Measurements from ENCODE around the gene AKNA. TPM values are rescaled to one million over a fixed set of nuclear protein-coding genes. Genes with fewer than 3 reads are reported as not detected.

Gene AKNA
- total RNA-seq, 5 donors from 2014 or later (not counting 1 experiment from before 2014, with no cell fraction given), result 382 to 462 (median 415) TPM

- H3K4me1 Mint-ChIP-seq, result peaks cover 73 to 91% (median 75%) of the 10 kb centered on the region in 3 donors
- ATAC-seq (replicated peaks in 1 of 4), result no peak
- peaks cover 0 to 40% of the 10 kb centered on the region in 2 donors for H3K36me3 ChIP-seq (ENCODE audit: control insufficient read depth in 2 of 2, extremely low read depth in 1 of 2, insufficient read depth in 1 of 2, low read length in 1 of 2)
Measured at GRCh38 chr9:114386361-114386885, 1.4 kb downstream of the AKNA start.

DNA sequence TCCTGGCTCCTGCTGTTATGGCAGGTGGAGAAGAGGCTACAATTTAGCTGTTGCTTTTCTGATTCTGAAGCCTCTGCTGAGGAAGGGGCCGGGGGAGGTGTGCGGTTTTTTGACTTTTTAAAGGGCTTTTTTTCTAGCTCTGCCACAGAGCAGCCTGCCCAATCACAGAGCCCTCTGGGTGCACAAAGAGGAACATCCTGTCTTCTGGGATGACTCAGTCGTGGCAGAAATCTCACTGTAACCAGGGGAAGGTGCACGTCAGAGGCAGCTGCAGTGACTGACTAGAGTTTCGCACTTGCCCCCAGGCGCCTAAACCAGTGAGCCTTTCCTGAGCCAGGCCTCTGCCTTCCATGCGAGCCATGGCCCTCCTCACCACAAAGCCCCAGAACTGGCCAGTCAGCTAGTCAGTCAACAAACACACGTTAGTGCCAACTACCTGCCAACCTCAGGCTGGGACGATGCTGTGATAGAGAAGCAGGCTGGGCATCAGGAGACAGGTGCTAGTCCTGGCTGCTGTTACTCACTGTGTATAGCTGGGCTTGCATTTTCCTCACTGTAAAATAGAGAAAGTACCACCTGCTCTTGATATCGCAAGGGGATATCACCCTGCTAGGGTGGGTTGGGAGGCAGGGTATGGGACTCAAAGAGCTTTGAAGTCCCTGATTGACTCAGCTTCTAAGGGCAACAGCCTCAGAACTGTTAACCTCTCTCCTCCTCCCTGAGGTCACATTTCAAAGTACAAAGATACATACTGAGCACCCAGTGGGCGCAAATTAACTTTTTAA lies 2.2 kb downstream of the AKNA start:
- Mint-ChIP-seq H3K27me3 (no peaks in the 10 kb centered on the region), H3K4me1 (peaks cover 71 to 87% (median 74%) of the 10 kb centered on the region in 3 donors), H3K27ac (peak overlapping the region; percentile 99), H3K4me3 (peak overlapping the region; percentile 95 to 100 (median 96)), H3K36me3 (peaks cover 45% of the 10 kb centered on the region), H3K9me3 (no peaks in the 10 kb centered on the region)
- Histone ChIP-seq H3K9me3 (no peaks in the 10 kb centered on the region), H3K4me3 (ENCODE audit: control insufficient read depth in 1 of 2, extremely low read depth in 1 of 2, low read length in 1 of 2) (peak overlapping the region; percentile 93 to 97), H3K27me3 (replicated peaks in 1 of 2; ENCODE audit: control insufficient read depth in 2 of 2, extremely low read depth in 1 of 2, insufficient read depth in 2 of 2, low read length in 1 of 2) (no peaks in the 10 kb centered on the region), H3K27ac (ENCODE audit: low read length) (peak overlapping the region; percentile 93), H3K36me3 (ENCODE audit: control insufficient read depth in 2 of 2, extremely low read depth in 1 of 2, insufficient read depth in 1 of 2, low read length in 1 of 2) (peaks cover 0 to 42% of the 10 kb centered on the region in 2 donors), H3K4me1 (ENCODE audit: control insufficient read depth in 1 of 2, extremely low read depth in 1 of 2, insufficient read depth in 2 of 2, low read length in 2 of 2) (peaks cover 54 to 78% of the 10 kb centered on the region in 2 experiments)
- ATAC-seq (replicated peaks in 1 of 4) (peak; percentile 80 to 84 (median 82)), DNase-seq (peak; percentile 69 to 97 (median 90))
- POLR2A ChIA-PET, result interaction anchor here (0.5 to 5.1 kb wide), 19 partner anchors 9 to 874 kb away, joined by 3 to 42 read pairs (median 6); partner anchors contain the start of genes ATP6V1G1 (in 1 of the 2) and TNFSF8 (in 1 of the 2)
- CTCF ChIA-PET, result interaction anchor here (0.7 to 5.1 kb wide), 17 partner anchors 7 to 202 kb away, joined by 3 to 40 read pairs (median 4); partner anchors contain the start of gene ATP6V1G1 (in 1 of the 2)
- WGBS (ENCODE audit: insufficient coverage), result 0% methylated on average over 6 of the region's 11 CpGs

More at GRCh38 chr9:114386361-114386885, 1.4 kb downstream of the AKNA start:
- WGBS (ENCODE audit: insufficient coverage), result 4% methylated on average over 8 of the region's 10 CpGs
- no peaks in the 10 kb centered on the region for H3K9me3 ChIP-seq
- Mint-ChIP-seq H3K9me3 (no peaks in the 10 kb centered on the region), H3K36me3 (peaks cover 50% of the 10 kb centered on the region), H3K27me3 (no peaks in the 10 kb centered on the region), H3K4me3 (peak overlapping the region; percentile 95 to 100 (median 96)), H3K27ac (peak overlapping the region; percentile 99)
- no peaks in the 10 kb centered on the region for H3K27me3 ChIP-seq (replicated peaks in 1 of 2; ENCODE audit: control insufficient read depth in 2 of 2, extremely low read depth in 1 of 2, insufficient read depth in 2 of 2, low read length in 1 of 2)
- H3K4me3 ChIP-seq (ENCODE audit: control insufficient read depth in 1 of 2, extremely low read depth in 1 of 2, low read length in 1 of 2), result peak overlapping the region; percentile 93 to 97
- CTCF ChIA-PET, result interaction anchor here (0.9 to 5.1 kb wide), 10 partner anchors 9 to 48 kb away, joined by 3 to 40 read pairs (median 5); no protein-coding TSS in a partner anchor
- POLR2A ChIA-PET, result interaction anchor here (0.5 to 5.1 kb wide), 13 partner anchors 8 to 875 kb away, joined by 3 to 42 read pairs (median 9); partner anchors contain the start of gene ATP6V1G1 (in 1 of the 2)
- peak overlapping the region; percentile 93 for H3K27ac ChIP-seq (ENCODE audit: low read length)
- peak in 3 of 35 experiments; percentile 9 to 32 (median 14) for DNase-seq
- H3K4me1 ChIP-seq (ENCODE audit: control insufficient read depth in 1 of 2, extremely low read depth in 1 of 2, insufficient read depth in 2 of 2, low read length in 2 of 2), result peaks cover 54 to 78% of the 10 kb centered on the region in 2 experiments

GRCh38 chr9:114384836-114385396 lies 2.9 kb downstream of the AKNA start:
- Mint-ChIP-seq H3K4me1 (peaks cover 69 to 84% (median 72%) of the 10 kb centered on the region in 3 donors), H3K4me3 (peak overlapping the region; percentile 95 to 100 (median 96)), H3K36me3 (peaks cover 43% of the 10 kb centered on the region)

DNA sequence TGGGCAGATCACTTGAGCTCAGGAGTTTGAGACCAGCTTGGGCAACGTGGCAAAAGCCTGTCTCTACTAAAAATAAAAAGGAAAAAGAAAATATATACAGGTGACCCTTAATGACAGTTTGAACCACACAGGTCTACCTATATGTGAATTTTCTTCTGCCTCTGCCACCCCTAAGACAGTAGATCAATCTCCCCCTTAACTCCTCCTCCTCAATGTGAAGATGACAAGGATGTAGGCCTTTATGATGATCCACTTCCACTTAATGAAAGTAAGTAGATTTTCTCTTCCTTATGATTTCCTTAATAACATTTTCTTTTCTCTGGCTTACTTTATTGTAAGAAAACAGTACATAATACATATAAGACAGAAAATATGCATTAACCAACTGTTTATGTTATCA lies 3.4 kb downstream of the AKNA start:
- POLR2A ChIA-PET, result interaction anchor here in 1 of 2 donors (1.3 to 5.1 kb wide), 6 partner anchors 10 to 203 kb away, joined by 5 to 42 read pairs (median 12); partner anchors contain the start of gene ATP6V1G1
- Histone ChIP-seq H3K27ac (ENCODE audit: low read length) (peak overlapping the region; percentile 93), H3K9me3 (no peaks in the 10 kb centered on the region), H3K36me3 (ENCODE audit: control insufficient read depth in 2 of 2, extremely low read depth in 1 of 2, insufficient read depth in 1 of 2, low read length in 1 of 2) (peaks cover 0 to 50% of the 10 kb centered on the region in 2 donors), H3K27me3 (replicated peaks in 1 of 2; ENCODE audit: control insufficient read depth in 2 of 2, extremely low read depth in 1 of 2, insufficient read depth in 2 of 2, low read length in 1 of 2) (no peaks in the 10 kb centered on the region), H3K4me1 (ENCODE audit: control insufficient read depth in 1 of 2, extremely low read depth in 1 of 2, insufficient read depth in 2 of 2, low read length in 2 of 2) (peaks cover 52 to 77% of the 10 kb centered on the region in 2 experiments), H3K4me3 (ENCODE audit: control insufficient read depth in 1 of 2, extremely low read depth in 1 of 2, low read length in 1 of 2) (peak overlapping the region; percentile 93 to 97)
- WGBS (ENCODE audit: insufficient coverage), result no CpG with 5 or more reads among the region's 1 CpG
- ATAC-seq (replicated peaks in 1 of 4) (no peak), DNase-seq (no peak)
- H3K36me3 Mint-ChIP-seq, result peaks cover 48% of the 10 kb centered on the region
- CTCF ChIA-PET, result interaction anchor here (0.9 to 5.1 kb wide), 7 partner anchors 8 to 123 kb away, joined by 3 to 40 read pairs (median 3); no protein-coding TSS in a partner anchor
- peak overlapping the region; percentile 99 for H3K27ac Mint-ChIP-seq
- peaks cover 69 to 84% (median 72%) of the 10 kb centered on the region in 3 donors for H3K4me1 Mint-ChIP-seq
- no peaks in the 10 kb centered on the region for H3K27me3 Mint-ChIP-seq
- no peaks in the 10 kb centered on the region for H3K9me3 Mint-ChIP-seq
- H3K4me3 Mint-ChIP-seq, result peak overlapping the region; percentile 95 to 100 (median 96)

More at GRCh38 chr9:114384836-114385396, 2.9 kb downstream of the AKNA start:
- Histone ChIP-seq H3K36me3 (ENCODE audit: control insufficient read depth in 2 of 2, extremely low read depth in 1 of 2, insufficient read depth in 1 of 2, low read length in 1 of 2) (peaks cover 0 to 44% of the 10 kb centered on the region in 2 donors), H3K4me3 (ENCODE audit: control insufficient read depth in 1 of 2, extremely low read depth in 1 of 2, low read length in 1 of 2) (peak overlapping the region; percentile 93 to 97), H3K4me1 (ENCODE audit: control insufficient read depth in 1 of 2, extremely low read depth in 1 of 2, insufficient read depth in 2 of 2, low read length in 2 of 2) (peaks cover 52 to 77% of the 10 kb centered on the region in 2 experiments), H3K9me3 (no peaks in the 10 kb centered on the region), H3K27me3 (replicated peaks in 1 of 2; ENCODE audit: control insufficient read depth in 2 of 2, extremely low read depth in 1 of 2, insufficient read depth in 2 of 2, low read length in 1 of 2) (no peaks in the 10 kb centered on the region), H3K27ac (ENCODE audit: low read length) (peak overlapping the region; percentile 93)
- Mint-ChIP-seq H3K27ac (peak overlapping the region; percentile 99), H3K9me3 (no peaks in the 10 kb centered on the region), H3K27me3 (no peaks in the 10 kb centered on the region)
- DNase-seq, result no peak
- ATAC-seq (replicated peaks in 1 of 4), result no peak
- 2% methylated on average over 7 of the region's 7 CpGs for WGBS (ENCODE audit: insufficient coverage)
- CTCF ChIA-PET, result interaction anchor here (0.7 to 5.1 kb wide), 13 partner anchors 8 to 203 kb away, joined by 3 to 40 read pairs (median 5); partner anchors contain the start of gene ATP6V1G1 (in 1 of the 2)
- POLR2A ChIA-PET, result interaction anchor here (1.1 to 5.1 kb wide), 12 partner anchors 9 to 873 kb away, joined by 3 to 42 read pairs (median 8); partner anchors contain the start of gene ATP6V1G1 (in 1 of the 2)

DNA sequence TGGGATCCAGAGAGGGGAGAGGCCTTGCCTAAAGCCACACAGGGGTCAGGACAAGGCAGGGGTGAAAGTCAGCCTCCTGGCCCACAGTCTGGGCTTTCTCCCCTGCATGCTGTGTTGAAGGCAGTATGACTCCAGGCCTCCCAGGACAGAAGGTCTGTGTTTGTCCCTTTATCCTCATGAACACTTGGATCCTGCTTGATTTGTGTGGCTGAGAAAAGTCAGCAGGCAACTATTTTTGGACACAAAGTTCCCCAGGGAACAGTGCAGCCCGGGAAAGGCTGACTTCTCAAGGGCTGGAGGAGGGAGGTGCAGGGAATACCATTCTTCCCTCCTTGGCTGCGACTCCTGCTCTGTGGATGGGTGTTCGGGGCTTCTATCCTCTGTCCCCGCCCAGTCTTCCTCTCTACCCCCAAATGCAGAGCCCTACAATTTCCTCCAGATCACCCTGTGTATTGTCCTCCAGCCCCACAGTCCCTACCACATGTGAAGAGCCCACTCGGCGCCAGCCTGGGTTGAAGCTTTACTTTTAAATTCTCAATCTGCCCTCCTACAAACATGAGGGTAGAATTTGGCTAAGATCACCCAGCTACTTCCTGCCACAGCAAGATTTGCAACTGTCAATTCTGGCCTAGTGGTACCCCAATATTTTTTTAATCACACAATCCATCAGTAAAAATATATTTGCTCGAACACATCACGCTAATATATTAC lies 4.1 kb downstream of the AKNA start:
- Mint-ChIP-seq H3K4me3 (peak overlapping the region; percentile 95 to 100 (median 96)), H3K4me1 (peaks cover 69 to 84% (median 72%) of the 10 kb centered on the region in 3 donors), H3K27ac (peak overlapping the region; percentile 99), H3K27me3 (no peaks in the 10 kb centered on the region), H3K36me3 (peaks cover 51% of the 10 kb centered on the region), H3K9me3 (no peaks in the 10 kb centered on the region)
- POLR2A ChIA-PET, result interaction anchor here in 1 of 2 donors (0.9 to 5.1 kb wide), 4 partner anchors 11 to 20 kb away, joined by 5 to 34 read pairs (median 10); no protein-coding TSS in a partner anchor
- ATAC-seq (replicated peaks in 1 of 4) (no peak), DNase-seq (peak in 8 of 35 experiments; percentile 21 to 51 (median 32))
- peaks cover 52 to 77% of the 10 kb centered on the region in 2 experiments for H3K4me1 ChIP-seq (ENCODE audit: control insufficient read depth in 1 of 2, extremely low read depth in 1 of 2, insufficient read depth in 2 of 2, low read length in 2 of 2)
- CTCF ChIA-PET, result interaction anchor here in 1 of 2 donors (1.2 to 5.1 kb wide), 3 partner anchors 9 to 11 kb away, joined by 3 to 40 read pairs (median 3); no protein-coding TSS in a partner anchor
- peak overlapping the region; percentile 93 for H3K27ac ChIP-seq (ENCODE audit: low read length)
- H3K9me3 ChIP-seq, result no peaks in the 10 kb centered on the region
- peaks cover 0 to 57% of the 10 kb centered on the region in 2 donors for H3K36me3 ChIP-seq (ENCODE audit: control insufficient read depth in 2 of 2, extremely low read depth in 1 of 2, insufficient read depth in 1 of 2, low read length in 1 of 2)
- 3% methylated on average over 4 of the region's 8 CpGs for WGBS (ENCODE audit: insufficient coverage)
- H3K4me3 ChIP-seq (ENCODE audit: control insufficient read depth in 1 of 2, extremely low read depth in 1 of 2, low read length in 1 of 2), result peak overlapping the region; percentile 73 to 93
- H3K27me3 ChIP-seq (replicated peaks in 1 of 2; ENCODE audit: control insufficient read depth in 2 of 2, extremely low read depth in 1 of 2, insufficient read depth in 2 of 2, low read length in 1 of 2), result no peaks in the 10 kb centered on the region

Measured in T-cell (primary cell).